COLO668 (cell line): ENCODE results near the gene IL27RA.

Experiments
- DNase-seq: peaks from one replicate; lab custom pipeline; 2025; ENCODE audit not compliant: unreplicated experiment; lab: John Stamatoyannopoulos, UW

The IL27RA gene

DNA sequence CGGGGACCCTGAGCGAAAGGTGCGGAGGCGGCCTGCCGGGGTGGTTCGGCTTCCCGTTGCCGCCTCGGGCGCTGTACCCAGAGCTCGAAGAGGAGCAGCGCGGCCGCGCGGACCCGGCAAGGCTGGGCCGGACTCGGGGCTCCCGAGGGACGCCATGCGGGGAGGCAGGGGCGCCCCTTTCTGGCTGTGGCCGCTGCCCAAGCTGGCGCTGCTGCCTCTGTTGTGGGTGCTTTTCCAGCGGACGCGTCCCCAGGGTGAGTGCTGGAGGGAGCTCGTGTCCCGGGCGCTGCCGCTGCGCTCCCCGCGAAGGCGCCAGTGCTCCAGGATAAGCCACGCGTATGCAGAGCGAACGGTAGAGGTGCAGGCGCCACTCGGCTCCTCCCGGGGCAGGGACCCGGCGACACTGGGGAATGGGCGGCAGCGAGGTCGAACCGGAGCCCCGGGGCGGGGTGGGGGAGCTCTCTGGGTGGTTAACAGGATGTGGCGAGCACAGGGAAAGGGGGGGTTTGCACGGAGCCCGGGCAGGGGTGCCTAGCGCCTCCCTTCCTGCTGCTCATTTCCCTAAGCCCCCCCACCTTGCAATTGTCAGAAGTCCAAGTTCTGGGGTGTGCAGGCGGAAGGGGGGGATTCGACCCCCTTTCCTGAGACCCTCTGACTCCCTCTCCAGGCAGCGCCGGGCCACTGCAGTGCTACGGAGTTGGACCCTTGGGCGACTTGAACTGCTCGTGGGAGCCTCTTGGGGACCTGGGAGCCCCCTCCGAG, at the start of gene IL27RA:
Gene IL27RA, plus strand, starts transcription at position 44 of the 762 bp plus-strand sequence. Its CDS starts 111 bp downstream, at position 155.
- DNase-seq: peak; percentile 70

DNA sequence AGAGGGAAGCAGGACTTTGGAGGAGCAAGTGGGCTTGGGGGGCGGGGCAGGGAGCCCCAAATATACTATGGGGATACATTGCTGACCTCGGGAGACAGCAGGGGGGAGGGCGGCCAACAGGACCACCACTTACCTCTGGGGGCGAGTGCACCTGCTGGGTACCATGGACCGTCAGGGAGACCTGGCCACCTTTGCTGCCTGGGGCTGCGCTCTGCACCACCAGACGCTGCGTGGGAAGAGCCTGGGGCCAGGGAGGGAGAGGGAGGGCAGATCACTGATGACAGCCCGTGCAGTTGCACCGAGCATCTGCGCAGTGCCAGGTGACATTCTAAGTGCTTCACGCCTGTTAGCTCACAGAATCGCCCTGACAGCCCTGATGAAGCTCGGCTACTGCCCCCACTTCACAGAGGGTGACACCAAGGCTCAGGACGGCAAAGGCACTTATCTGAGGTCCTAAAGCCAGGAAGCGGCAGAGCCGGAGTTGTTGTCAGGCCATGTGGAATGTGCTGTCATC, 49.5 kb upstream of the IL27RA start:
- DNase-seq: peak; percentile 85

DNA sequence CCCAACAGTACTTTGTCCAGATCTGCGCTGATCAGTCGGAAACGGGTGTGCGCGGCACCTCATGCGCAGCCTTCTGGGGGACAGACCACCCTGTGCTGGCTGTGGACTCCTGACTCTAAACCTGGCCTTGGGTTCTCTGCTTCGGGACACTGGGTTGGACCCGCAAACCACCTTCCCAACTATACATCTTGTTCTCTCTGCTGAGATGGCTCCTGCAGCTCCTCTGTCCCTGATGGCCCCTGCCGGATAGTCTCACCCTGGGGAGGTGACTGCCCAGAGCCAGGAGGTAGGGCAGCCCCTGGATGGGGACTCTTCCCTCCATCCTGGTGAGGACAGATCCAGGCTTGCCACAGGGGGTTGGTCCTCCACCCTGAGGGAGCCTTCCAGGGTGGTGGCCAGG, 48.8 kb upstream of the IL27RA start:
- no peak for DNase-seq

DNA sequence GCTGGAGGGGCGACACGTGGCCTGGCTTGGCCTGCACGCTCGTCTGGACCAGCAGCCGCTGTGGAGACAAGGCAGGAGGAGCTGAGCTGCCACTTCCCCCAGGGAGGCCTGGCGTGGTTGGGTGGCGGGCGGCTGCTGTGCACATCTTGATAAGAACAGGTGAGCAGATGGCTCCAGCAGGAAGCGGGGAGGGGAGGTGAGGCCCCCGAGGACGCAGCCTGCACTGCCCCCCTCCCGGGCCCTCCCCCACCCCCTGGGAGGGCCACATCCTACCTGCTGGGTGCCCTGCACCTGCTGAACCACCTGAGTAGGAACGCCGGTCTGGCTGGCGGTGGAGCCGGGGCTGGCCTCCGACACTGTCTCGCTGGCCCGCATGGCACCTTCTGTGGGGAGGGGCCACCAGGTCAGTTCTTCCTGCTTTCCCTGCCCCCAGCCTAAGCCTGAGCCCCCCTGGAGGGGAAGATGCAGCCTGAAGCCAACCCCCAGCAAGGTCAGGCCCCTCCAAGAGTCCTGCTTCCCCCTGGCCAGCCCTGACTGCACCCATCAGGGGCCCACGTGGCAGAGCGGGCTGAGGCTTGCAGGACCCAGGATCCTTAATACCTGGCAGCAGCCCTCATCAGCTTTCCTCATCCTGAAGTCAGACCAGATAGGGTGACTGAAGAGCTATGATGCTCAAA, 48.2 kb upstream of the IL27RA start:
- peak; percentile 95 for DNase-seq

DNA sequence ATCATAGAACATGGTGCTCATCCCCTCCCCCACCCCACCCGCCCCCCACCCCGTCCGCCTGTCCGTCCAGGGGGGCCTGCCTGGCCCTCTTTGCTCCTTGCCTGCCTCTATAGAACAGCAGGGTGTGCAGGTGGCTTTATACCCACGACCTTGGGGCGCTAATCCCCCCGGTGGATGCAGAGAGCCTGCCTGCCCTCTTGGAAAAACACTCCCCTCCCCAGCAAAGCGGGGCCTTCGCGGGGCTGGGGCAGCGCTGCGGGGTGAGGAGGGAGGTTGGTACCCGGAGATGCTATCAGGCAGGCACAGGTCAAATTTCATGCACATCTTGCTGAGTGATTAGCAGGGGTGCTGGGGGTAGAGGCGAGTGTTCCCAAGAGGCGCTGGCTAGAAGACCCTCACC, 47.4 kb upstream of the IL27RA start:
- DNase-seq: peak; percentile 12

DNA sequence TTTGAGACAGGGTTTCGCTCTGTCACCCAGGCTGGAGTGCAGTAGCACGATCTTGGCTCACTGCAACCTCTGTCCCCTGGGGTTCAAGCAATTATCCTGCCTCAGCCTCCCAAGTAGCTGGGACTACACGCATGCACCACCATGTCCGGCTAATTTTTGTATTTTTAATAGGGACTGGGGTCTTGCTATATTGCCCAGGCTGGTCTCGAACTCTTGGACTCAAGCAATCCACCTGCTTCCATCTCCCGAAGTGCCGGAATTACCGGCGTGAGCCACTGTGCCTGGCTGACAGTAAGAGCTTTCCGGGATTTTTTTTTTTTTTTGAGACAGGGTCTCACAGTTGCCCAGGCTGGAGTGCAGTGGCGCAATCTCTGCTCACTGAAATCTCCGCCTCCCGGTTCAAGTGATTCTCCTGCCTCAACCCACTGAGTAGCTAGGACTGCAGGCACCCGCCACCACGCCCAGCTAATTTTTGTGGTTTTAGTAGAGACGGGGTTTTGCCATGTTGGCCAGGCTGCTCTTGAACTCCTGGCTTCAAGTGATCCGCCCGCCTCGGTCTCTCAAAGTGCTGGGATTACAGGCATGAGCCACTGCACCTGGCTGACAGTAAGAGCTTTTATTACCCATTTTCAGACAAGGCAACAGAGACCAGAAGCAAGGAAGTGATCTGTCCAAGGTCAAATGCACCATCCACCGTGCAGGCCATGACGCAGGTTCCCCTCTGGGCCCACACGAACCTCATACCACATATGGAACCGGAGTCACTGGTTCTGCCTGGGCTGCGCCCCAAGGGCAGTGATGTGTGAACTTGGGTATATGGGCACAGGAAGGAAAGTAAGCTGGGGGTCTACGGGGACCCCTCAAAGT, 46.5 kb upstream of the IL27RA start:
- peak; percentile 30 for DNase-seq

DNA sequence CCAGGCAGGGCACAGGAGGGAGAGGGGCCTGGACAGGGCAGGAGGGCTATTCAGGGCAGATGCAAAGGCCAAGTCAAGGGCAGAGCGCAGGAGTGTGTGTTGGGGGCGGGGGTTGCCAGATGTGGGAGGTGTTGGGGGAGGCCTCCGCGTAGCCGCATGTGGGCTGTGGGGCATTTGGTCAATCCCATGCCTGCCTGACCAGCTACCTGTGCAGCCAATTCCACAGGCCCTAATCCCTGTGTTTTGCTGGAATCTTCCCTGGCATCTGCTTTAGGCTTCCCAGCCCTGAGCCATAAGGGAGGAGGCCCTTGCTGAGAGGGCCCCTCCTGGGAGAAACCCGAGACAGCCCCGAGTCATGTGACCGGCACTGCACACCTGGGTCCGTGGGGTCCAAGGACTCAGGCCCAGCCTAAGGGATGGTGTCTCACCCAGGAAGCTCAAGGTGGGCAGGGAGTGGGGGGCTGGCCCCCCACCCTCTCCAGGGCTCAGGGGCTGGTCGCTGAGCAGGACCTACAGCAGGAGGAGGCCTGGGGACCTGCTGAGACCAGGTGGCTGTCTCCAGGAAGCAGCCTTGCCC, 45.7 kb upstream of the IL27RA start:
- peak; percentile 82 for DNase-seq

DNA sequence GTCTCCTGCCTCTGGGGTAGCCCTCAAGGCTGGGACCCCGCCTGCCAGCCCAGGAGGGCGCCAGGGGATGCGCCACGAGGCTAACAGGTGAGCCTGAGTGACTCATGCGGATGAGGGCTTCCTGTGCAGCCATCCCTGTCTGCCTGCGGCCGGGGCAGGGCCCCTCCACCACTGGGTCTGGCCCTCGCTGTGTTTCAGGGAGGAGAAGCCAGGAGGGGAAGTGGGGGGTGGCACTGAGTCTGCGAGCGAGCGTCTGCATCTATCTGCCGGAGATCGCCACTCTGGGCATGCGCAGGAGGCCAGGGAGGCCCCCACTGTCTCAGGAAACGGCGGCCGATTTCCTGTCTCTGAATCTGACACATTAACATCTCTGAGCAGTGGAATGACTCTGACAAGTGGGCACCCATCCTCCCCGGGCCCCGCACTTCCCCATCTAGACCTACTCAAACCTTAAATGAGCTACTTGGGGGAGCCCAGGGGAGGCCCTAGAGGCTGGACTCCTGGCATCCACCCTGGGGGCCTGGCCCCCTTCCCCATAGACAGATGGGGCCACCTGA, 45.1 kb upstream of the IL27RA start:
- peak; percentile 93 for DNase-seq

DNA sequence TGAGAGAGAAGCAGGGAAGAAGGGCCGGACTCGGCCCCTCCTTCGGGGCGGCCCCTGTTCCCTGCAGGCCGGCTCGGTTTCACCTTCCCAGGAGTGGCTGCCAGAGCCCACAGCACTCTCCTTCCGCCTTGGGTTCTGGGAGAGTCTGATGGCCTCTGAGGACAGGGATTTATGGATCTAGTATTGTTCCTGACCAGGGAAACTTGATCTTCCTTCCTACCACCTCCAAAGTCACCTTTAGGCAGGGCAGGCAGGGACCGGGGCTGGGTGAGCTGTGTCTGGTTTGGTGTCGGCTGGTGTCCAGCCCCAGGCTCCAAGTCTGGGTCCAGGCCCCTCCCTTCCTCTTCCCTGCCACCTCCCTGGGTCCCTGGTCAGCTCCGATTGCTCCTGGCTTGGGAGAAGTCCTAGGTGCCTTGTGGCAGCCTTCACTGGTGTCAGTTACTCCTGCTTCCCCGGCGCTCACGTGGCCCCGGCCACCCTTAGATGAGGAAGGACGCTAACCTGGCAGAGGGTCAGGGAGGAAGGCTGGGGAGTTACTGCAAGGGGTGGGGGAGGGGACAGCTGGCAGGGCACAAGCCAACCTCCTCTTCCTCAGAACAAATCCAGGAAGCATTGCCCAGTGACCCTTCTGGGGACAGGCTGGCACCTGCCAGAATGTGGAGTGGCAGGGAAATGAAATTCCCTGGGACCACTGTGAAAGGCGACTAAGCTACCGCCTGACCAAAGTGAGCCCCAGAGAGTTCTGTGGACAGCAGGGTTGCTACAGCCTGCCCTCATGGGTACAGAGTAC, 44.3 kb upstream of the IL27RA start:
- DNase-seq: peak; percentile 65

DNA sequence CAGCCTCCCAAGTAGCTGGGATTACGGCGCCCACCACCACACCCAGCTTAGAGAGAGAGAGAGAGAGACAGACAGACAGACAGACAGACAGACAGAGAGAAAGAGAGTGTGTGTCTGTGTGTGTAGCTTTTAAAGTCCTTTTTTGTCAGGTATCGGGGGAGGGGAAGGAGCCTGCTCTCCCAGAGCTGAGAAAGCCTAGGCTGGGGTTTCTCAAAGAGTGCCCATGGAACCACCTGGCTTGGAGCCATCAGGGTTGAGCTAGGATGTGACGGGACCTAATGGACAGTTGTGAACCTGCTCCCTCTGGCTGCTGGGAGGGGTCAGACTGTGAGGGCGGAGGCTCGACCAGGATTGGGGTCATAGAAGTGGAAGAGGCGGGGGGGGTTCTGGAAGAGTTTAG, 42.1 kb upstream of the IL27RA start:
- no peak for DNase-seq

DNA sequence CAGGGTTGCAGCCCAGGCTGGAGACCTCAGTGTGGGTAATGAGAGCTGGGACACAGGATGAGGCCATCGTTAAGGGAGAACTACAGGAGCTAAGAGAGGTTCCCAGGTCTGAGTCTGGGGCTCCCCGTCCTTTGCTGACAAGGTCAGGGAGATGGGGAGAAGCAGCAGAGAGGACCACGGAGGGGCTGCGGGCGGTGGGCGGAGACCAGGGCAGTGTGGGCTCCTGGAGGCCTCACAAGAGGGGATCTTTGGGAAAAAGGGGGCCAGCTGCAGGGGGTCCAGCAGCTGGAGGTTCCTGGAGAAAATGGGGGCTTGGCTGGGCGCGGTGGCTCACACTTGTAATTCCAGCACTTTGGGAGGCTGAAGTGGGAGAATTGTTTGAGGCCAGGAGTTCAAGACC, 41.5 kb upstream of the IL27RA start:
- DNase-seq: no peak

DNA sequence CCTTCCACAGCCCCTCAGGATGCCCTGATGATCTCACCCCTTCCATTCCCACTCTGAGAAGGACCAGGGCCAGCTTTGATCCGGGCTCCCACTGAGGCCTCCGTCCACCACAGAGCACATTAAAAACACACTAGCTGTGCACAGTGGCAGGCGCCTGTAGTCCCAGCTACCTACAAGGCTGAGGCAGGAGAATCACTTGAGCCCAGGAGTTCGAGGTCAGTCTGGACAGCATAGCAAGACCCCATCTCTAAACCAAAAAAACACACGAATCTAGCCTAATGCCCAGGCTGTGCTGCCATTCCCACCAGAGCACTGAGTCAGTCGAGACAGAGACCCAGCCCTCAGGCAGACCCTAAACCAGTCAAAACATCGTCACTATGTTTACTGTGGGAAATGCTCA, 39.5 kb upstream of the IL27RA start:
- no peak for DNase-seq

DNA sequence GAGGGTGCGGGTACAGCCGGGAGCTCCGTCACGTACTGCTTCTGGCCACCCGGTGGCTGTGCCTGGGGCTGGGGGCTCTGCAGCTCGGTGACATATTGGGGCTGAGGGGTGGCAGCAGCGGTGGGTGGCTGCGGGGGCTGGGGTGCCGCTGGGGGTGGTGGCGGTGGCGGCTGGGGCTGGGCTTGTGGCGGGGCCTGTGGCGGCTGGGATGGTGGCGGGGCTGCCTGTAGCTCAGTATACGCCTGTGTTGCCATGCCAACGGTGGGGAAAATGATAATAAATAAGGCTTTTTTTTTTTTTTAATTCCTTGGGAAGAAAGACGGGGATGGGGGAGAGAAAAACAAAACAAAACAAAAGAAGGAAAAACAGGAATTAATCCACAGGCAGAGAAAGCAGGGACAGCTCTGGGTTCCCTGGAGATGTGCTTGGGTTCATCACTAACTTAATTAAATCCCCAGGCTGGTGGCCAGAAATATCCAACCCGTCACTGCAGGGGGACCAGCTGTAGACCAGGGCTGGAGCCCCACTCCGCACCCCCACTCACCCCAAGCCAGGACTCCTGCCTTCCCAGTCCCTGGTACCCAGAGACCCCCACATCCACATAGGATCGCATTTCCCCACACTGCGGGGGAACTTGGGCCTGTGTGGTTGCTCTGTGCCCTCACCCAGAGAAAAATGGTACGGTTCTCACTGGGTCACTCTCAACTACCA, 37.8 kb upstream of the IL27RA start:
- no peak for DNase-seq

DNA sequence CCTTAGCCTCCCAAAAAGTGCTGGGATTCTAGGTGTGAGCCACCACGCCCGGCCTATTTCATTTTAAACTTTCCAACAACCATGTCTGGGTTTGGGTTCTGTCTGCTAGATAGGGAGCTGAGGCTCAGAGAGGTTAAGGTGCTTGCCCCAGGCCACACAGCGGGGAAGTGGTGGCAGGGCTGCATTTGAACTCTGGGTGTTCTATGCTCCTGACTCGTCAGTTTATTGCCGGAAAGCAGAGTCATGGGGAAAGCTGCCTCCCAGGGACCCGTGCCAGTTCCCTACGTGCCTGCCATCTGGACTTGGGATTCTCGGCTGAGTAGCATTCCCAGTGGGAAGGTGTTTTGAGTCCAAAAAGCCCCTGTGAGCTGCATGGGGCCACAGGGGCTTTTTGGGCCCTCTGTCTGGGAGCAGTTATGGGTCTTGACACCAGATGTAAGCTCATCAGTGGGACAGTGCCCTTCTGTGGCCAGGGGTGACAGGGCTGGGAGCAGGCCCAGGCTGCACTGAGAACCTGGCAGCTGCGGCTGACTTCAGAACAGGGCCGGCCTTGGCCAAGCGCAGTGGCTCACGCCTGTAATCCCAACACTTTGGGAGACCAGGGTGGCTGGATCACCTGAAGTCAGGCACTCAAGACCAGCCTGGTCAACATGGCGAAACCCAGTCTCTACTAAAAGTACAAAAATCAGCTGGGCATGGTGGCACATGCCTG, 36.4 kb upstream of the IL27RA start:
- no peak for DNase-seq

DNA sequence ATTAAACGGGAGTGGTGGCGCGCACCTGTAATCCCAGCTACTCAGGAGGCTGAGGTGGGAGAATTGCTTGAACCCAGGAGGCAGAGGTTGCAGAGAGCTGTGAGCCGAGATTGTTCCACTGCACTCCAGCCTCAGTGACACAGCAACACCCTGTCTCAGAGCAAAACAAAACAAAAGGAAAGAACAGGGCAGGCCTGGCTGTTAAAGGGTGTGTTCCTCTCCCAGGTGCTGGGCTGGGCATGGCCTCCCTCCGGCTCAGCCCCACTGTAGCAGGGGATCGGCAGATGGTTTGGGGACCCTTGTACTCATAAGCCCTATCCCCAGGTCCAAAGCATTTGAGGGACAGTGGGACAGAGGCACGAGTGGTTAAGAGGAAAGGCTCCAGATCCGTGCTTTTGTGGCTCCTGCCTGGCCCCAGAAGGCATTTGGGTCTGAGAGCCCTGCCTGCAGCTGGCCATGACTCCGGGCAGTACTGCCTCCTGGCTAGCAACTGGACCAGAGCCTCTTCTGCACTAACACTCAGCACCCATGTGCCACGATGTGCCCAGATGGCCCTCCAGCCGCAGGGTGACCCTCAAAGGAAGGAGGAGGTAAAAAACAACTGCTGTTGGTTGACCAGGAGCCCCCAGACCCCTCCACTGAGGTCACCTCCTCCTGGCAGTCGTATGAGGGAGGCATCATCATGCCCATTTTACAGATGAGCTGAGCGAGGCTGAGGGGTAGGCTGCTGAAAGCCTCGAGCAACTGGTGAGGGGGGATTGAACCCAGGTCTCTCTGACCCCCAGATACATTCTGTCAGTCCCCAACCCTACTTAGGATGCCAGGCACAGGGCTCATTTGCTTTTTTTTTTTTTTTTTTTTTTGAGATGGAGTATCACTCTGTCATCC, 35.4 kb upstream of the IL27RA start:
- no peak for DNase-seq

DNA sequence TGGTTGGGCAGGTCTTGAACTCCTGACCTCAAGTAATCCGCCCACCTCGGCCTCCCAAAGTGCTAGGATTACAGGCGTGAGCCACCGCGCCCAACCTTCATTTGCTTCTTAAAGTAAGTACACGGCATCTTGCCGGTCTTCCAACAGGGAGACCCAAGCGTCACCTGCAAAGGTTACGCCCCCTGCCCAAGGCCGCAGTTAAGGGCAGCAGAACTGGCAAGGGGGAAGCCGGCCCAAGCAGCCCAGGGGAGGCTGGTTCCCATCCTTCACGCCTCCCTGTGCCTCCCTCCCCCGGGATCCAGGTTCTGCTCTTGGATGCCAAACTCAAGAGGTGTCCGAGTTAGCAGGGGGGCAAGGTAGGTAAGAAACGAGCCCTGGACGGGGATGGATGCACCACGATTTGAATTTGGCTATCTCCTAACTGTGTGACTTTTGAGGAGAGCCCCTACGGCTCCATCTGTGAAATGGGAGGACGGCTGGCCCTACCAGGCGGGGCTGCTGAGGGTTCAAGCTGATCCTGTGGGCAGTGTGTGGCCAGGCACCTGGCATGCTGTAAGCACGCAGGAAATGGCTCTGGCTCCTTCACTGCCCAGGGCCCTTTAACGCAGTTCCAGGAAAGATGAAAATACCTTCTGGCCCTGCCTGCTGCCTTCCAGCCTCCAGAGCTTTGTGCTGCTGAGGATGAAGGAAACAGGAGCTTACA, 34.5 kb upstream of the IL27RA start:
- DNase-seq: no peak

DNA sequence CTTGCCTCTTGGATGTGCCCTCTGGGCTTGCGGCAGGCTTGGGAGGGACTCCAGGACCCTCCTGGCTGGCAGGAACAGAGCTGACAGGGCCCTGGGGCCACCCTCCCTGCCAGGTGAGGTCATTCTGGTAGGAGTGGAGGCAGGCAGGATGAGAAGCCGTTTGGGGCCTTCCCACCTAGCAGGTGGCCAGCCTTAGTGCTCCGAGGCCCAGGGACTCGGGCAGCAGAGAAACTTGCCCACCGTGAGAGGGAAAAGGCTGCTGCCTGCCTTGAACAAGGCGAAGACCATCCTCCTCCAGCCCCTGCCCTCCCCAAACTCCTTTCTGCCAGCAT, 34.0 kb upstream of the IL27RA start:
- DNase-seq: no peak
